ENCODE results near the gene HLA-DQB1.

HLA-DQB1 gene

DNA sequence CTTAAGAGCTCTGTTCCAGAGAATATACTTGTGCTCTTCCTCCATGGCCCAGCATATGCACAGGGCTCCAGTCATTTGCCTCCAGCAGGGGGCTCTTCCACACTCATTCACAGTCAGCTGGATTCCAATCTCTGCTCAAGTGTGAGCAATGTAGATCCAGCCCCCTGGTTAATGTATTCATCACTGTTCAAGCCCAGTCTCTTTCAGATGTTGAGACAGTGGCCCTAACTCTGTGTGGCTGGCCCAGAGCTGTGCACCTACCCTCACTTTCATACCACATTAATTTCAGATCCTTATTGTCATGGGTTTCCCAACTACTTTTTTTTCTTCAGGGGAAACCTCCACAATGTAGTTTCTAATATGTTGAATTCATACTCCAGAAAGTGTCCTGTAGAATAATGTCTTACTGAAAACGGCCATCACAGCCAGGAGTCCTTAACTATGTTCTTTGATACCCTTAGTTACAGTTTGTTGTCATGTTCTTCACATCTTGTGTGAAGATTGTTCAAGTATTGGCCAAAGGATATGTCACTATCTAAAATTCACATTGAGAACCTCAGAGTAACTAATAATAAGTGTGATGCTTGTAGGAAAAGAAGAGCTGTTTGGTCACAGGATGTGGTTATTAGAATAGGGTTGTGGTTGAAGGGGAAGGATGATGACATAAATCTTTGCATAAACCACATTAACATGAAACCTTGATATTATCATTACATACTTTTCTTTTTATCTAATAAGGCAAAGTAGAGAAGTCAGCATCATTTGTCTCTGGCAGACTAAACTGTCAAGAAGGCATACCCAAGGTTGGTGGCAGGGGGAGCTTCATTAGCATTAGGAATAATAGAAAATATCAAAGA is 43.7 kb downstream of the HLA-DQB1 start:
- no peaks in the 10 kb centered on the region for H3K9me3 Mint-ChIP-seq
- peak; percentile 92 for ATAC-seq
- peak overlapping the region; percentile 62 for H3K4me3 Mint-ChIP-seq
- no peaks in the 10 kb centered on the region for H3K36me3 Mint-ChIP-seq
- no peaks in the 10 kb centered on the region for H3K27me3 Mint-ChIP-seq
- H3K4me1 Mint-ChIP-seq = peaks cover 62% of the 10 kb centered on the region
- peak overlapping the region; percentile 100 for H3K27ac Mint-ChIP-seq

DNA sequence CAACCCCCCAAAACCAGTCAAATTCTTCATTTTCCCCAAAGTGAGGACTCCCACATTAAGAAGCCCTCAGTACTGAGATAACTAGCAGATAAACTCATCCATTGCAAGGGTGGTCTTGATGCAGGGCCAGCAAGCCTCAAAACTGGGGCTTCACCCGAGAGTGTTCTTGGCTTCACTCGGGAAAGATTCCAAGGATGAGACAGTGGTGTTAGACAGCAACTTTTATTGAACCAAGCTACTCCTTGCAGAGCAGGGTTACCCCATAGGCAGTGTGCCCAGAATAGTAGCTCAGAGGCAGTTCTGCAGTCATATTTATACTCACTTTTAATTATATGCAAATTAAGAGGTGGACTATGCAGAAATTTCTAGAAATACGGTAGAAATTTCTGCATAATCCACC is 45.1 kb downstream of the HLA-DQB1 start:
- Mint-ChIP-seq H3K4me3 (no peak overlapping the region), H3K9me3 (no peaks in the 10 kb centered on the region), H3K27me3 (no peaks in the 10 kb centered on the region), H3K27ac (peak overlapping the region; percentile 100), H3K4me1 (peaks cover 53% of the 10 kb centered on the region), H3K36me3 (no peaks in the 10 kb centered on the region)
- no peak for ATAC-seq

- Mint-ChIP-seq H3K4me3 (no peak overlapping the region), H3K36me3 (no peaks in the 10 kb centered on the region), H3K27me3 (no peaks in the 10 kb centered on the region), H3K4me1 (peaks cover 32% of the 10 kb centered on the region), H3K9me3 (peaks cover 2% of the 10 kb centered on the region), H3K27ac (peak overlapping the region; percentile 83)
- no peak for ATAC-seq
Observed at GRCh38 chr6:32617751-32618150, 48.7 kb downstream of the HLA-DQB1 start.

DNA sequence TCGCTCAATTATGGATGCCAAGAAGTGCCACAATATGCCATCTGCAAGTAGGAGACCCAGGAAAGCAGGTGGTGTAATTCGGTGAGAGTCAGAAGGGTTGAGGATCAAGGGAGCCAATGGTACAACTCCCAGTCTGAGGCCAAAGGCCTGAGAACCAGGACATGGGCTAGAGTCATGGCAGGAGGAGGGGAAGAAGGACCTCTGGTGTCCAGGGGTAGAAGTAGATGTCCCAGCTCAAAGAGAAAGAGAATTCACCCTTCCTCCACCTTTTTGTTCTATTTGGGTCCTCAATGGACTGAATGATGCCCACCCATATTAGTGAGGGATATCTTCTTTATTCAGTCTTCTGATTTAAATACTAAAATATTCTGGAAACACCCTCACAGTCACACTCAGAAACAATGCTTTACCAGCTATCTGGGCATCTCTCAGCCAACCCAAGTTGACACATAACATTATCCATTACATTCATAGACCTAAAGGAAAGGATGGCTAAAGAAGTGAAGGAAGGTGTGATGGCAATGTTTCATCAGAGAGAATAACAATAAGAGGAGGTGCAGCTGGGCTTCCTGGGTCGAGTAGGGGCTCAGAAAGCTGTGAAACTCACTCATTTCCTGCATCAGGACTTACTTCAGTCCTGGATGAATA is 50.4 kb downstream of the HLA-DQB1 start:
- peaks cover 24% of the 10 kb centered on the region for H3K4me1 Mint-ChIP-seq
- no peaks in the 10 kb centered on the region for H3K27me3 Mint-ChIP-seq
- peaks cover 6% of the 10 kb centered on the region for H3K9me3 Mint-ChIP-seq
- H3K4me3 Mint-ChIP-seq = no peak overlapping the region
- ATAC-seq = no peak
- H3K36me3 Mint-ChIP-seq = peaks cover 6% of the 10 kb centered on the region
- H3K27ac Mint-ChIP-seq = peak overlapping the region; percentile 83

- Mint-ChIP-seq H3K36me3 (peaks cover 6% of the 10 kb centered on the region), H3K4me3 (no peak overlapping the region), H3K27me3 (no peaks in the 10 kb centered on the region), H3K27ac (peak overlapping the region; percentile 83), H3K9me3 (peaks cover 6% of the 10 kb centered on the region), H3K4me1 (peaks cover 21% of the 10 kb centered on the region)
- ATAC-seq = no peak
Observed at GRCh38 chr6:32614366-32615081, 51.9 kb downstream of the HLA-DQB1 start.

GRCh38 chr6:32613475-32613874 is 53.0 kb downstream of the HLA-DQB1 start:
- Mint-ChIP-seq H3K4me3 (no peak overlapping the region), H3K9me3 (peaks cover 6% of the 10 kb centered on the region), H3K36me3 (peaks cover 6% of the 10 kb centered on the region), H3K27me3 (no peaks in the 10 kb centered on the region), H3K27ac (peak overlapping the region; percentile 83), H3K4me1 (peaks cover 22% of the 10 kb centered on the region)
- no peak for ATAC-seq

- no peak overlapping the region for H3K27ac Mint-ChIP-seq
- no peaks in the 10 kb centered on the region for H3K27me3 Mint-ChIP-seq
- H3K4me3 Mint-ChIP-seq = no peak overlapping the region
- no peak for ATAC-seq
- H3K9me3 Mint-ChIP-seq = peaks cover 5% of the 10 kb centered on the region
- H3K4me1 Mint-ChIP-seq = peaks cover 36% of the 10 kb centered on the region
- H3K36me3 Mint-ChIP-seq = peaks cover 6% of the 10 kb centered on the region
Observed at GRCh38 chr6:32610682-32611296, 55.7 kb downstream of the HLA-DQB1 start.

- no peak overlapping the region for H3K27ac Mint-ChIP-seq
- no peak overlapping the region for H3K4me3 Mint-ChIP-seq
- H3K27me3 Mint-ChIP-seq = no peaks in the 10 kb centered on the region
Observed at GRCh38 chr6:32609731-32610640, 56.5 kb downstream of the HLA-DQB1 start.

More at GRCh38 chr6:32609731-32610640, 56.5 kb downstream of the HLA-DQB1 start:
- H3K9me3 Mint-ChIP-seq = peaks cover 4% of the 10 kb centered on the region
- peaks cover 38% of the 10 kb centered on the region for H3K4me1 Mint-ChIP-seq
- ATAC-seq = peak; percentile 97
- H3K36me3 Mint-ChIP-seq = peaks cover 6% of the 10 kb centered on the region
